NB4 (cell line): ENCODE measurements around the gene JAZF1.

ENCODE experiments used
- POLR2A ChIP-seq: IDR thresholded peaks from 2 replicates; pipeline ENCODE4 v1.6.1; 2011; ENCODE audit warnings: mild to moderate bottlenecking; ENCODE audit not compliant: insufficient read length; ENCODE audit errors: extremely low read depth
- TF ChIP-seq, protein P1 (sequence below): IDR thresholded peaks from one replicate; pipeline ENCODE4 v1.5.1; 2012; ENCODE audit warnings: low read depth, low read length

DNA sequence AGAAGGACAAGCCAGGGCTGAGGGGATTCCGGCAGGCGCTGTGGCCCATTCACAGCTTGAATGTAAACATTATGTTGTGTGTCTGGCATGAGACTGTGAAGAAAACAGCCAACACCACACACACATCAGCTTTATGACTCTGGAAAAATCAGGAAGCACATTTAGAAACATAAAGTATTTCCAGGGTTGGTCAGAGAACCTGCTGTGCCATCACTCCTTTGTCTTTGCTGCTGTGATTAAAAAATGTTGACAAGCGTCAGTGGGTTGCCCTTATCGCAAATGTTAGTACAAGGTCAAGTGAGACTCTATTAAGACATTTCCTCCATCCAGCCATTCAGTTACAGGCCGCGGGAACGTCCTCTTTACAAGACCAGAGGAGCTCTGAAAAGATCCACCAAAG, 345.2 kb downstream of the JAZF1 start:
- TF ChIP-seq, protein P1, sequence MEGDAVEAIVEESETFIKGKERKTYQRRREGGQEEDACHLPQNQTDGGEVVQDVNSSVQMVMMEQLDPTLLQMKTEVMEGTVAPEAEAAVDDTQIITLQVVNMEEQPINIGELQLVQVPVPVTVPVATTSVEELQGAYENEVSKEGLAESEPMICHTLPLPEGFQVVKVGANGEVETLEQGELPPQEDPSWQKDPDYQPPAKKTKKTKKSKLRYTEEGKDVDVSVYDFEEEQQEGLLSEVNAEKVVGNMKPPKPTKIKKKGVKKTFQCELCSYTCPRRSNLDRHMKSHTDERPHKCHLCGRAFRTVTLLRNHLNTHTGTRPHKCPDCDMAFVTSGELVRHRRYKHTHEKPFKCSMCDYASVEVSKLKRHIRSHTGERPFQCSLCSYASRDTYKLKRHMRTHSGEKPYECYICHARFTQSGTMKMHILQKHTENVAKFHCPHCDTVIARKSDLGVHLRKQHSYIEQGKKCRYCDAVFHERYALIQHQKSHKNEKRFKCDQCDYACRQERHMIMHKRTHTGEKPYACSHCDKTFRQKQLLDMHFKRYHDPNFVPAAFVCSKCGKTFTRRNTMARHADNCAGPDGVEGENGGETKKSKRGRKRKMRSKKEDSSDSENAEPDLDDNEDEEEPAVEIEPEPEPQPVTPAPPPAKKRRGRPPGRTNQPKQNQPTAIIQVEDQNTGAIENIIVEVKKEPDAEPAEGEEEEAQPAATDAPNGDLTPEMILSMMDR: no peak
- no peak for TF ChIP-seq POLR2A
